Hematopoietic multipotent progenitor cell (in vitro differentiated cells): ENCODE data around the gene POMGNT2. TPM values are rescaled to one million over a fixed set of nuclear protein-coding genes. Genes with fewer than 3 reads are reported as not detected.
"Not testable (repeated sequence)": the region's sequence is repeated elsewhere in the genome, so short reads cannot be mapped to it uniquely, and the experiment has no call there.

ENCODE experiments used
- DNase-seq, 3 donors: peaks; one replicate each; pipeline ENCODE4 v3.0.0-alpha.2; 2011 to 2015; ENCODE audit warnings: low read depth in 2 of 3, low spot score in 2 of 3
- total RNA-seq: library from RNA; depleted of rRNA; stranded (reverse); fragments of >200 nt; gene quantifications from one replicate; pipeline ENCODE4 v1.2.3, GENCODE V29; 2012

The POMGNT2 gene
- total RNA-seq, 1 donor: 14.0 TPM

GRCh38 chr3:43048470-43048869 lies 57.4 kb downstream of the POMGNT2 start:
- DNase-seq: no peak

GRCh38 chr3:43046583-43046982 lies 59.3 kb downstream of the POMGNT2 start:
- no peak for DNase-seq

- not testable (repeated sequence) for DNase-seq
Measured at GRCh38 chr3:43045079-43045478, 60.8 kb downstream of the POMGNT2 start.

GRCh38 chr3:43043793-43044192 lies 62.1 kb downstream of the POMGNT2 start:
- no peak for DNase-seq

GRCh38 chr3:43043071-43043766 lies 62.7 kb downstream of the POMGNT2 start:
- DNase-seq: no peak

- no peak for DNase-seq
Measured at GRCh38 chr3:43041517-43041916, 64.4 kb downstream of the POMGNT2 start.

- DNase-seq: no peak
Measured at GRCh38 chr3:43038010-43038409, 67.9 kb downstream of the POMGNT2 start.

GRCh38 chr3:43036621-43037423 lies 69.1 kb downstream of the POMGNT2 start:
- DNase-seq: no peak

GRCh38 chr3:43035801-43036365 lies 70.0 kb downstream of the POMGNT2 start:
- DNase-seq: no peak

- no peak for DNase-seq
Measured at GRCh38 chr3:43034911-43035310, 71.0 kb downstream of the POMGNT2 start.

GRCh38 chr3:43034200-43034599 lies 71.7 kb downstream of the POMGNT2 start:
- DNase-seq: no peak

GRCh38 chr3:43032646-43033628 lies 72.9 kb downstream of the POMGNT2 start:
- no peak for DNase-seq

GRCh38 chr3:43031889-43032545 lies 73.9 kb downstream of the POMGNT2 start:
- DNase-seq: no peak

- DNase-seq: no peak
Measured at GRCh38 chr3:43031485-43031884, 74.4 kb downstream of the POMGNT2 start.

- DNase-seq: no peak
Measured at GRCh38 chr3:43030162-43030935, 75.5 kb downstream of the POMGNT2 start.
